ENCODE data around the gene TRIM71. TPM values are rescaled to one million over a fixed set of nuclear protein-coding genes. Genes with fewer than 3 reads are reported as not detected.

The TRIM71 gene
- total and polyA plus RNA-seq, 7 experiments from 2014 or later = 0.20 TPM; not detected in 6

DNA sequence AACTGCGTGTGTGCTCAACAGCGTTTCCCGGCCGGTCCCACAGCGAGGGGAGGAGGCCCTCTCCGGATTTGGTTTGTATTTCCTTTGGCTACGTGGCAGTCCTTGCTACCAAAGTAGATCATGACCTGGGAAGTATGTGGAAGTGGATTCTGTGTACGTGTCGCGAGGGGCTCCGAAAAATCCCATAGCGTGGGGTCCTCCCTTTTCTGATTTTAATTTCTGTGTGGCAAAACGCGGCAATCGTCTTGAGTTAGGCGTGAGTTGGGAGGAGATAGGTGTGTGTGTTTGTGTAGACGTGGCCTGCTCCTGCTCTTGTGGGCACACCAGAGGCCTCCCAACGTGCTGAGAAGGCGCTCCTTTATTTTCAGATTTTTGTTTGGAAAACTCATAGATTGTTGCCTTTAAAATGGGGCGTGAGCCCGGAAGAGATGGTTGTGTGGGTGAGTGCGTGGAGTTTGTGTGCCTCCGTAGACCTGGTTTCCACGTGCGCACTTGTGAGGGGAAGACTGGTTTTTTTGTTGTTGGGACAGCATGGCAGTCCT lies 1.2 kb downstream of the TRIM71 start:
- Histone ChIP-seq H3K9me3 (ENCODE audit: control insufficient read depth in 2 of 3, low read length in 3 of 3) (no peaks in the 10 kb centered on the region), H3K27ac (ENCODE audit: low read depth, low read length) (no peak overlapping the region), H3K4me3 (ENCODE audit: low read length) (no peak overlapping the region), H3K4me1 (ENCODE audit: control insufficient read depth in 2 of 2, insufficient read depth in 2 of 2, low read length in 2 of 2) (peaks cover 0 to 5% of the 10 kb centered on the region in 2 donors), H3K27me3 (ENCODE audit: control insufficient read depth in 2 of 2, insufficient read depth in 2 of 2, low read length in 2 of 2) (no peaks in the 10 kb centered on the region), H3K36me3 (ENCODE audit: control insufficient read depth in 2 of 3, insufficient read depth in 3 of 3, low read length in 3 of 3) (no peaks in the 10 kb centered on the region)
- no peak for DNase-seq
- CTCF ChIA-PET = no interaction called here
- Mint-ChIP-seq H3K4me1 (peaks cover 6 to 30% (median 23%) of the 10 kb centered on the region in 7 donors), H3K27me3 (peaks cover 24 to 71% (median 45%) of the 10 kb centered on the region in 5 donors), H3K9me3 (peaks cover 0 to 1% (median 0%) of the 10 kb centered on the region in 11 donors), H3K27ac (peak overlapping the region in 1 of 9 donors; percentile 38), H3K36me3 (no peaks in the 10 kb centered on the region), H3K4me3 (peak overlapping the region; percentile 24 to 84 (median 63))
- POLR2A ChIA-PET = no interaction called here
- no peak for ATAC-seq
- intact Hi-C loops (cut with micrococcal nuclease) = no loop called here

DNA sequence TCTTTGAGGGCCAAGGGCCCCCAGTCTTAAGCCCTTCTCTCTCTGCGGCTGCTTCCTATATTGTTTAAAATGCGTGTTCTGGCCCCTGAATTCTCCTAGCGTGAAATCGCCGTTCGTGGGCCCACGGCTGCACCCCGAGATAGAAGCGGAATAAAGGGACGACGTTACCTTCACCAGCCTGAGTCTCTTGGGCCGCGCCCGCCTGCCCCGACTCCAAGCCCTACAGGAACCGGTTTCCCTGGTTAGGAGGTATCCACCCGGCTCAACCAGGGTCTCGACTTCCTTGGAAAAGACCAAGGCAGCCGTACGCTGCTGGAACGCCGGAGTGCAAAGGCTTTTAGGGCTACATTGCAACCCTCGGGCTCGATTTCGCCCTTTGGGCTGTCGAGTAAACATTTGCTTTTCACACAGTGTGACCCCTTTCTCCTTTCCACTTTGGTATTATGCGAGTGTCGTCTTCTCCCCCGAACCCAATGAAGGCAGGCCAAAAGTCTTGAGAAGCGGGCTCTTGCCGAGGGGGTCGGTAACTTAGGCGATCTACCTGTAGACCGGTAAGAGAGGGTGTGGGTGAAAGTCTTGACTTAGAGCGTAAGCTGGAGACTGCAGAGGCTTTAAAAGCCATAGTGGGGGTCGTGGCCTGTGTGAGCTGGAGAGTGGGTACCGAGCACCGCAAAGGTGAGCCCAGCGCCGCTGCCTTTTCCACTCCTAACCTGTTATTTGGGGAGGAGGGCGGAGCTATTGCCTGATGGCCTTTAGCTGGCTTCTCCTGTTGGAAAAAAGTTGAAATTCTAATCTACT lies 2.0 kb downstream of the TRIM71 start:
- Mint-ChIP-seq H3K27me3 (peaks cover 24 to 64% (median 46%) of the 10 kb centered on the region in 5 donors), H3K4me1 (peaks cover 6 to 24% (median 17%) of the 10 kb centered on the region in 7 donors), H3K27ac (no peak overlapping the region), H3K4me3 (peak overlapping the region in 9 of 10 donors; percentile 11 to 84 (median 62)), H3K36me3 (no peaks in the 10 kb centered on the region), H3K9me3 (peaks cover 0 to 1% (median 0%) of the 10 kb centered on the region in 11 donors)
- Histone ChIP-seq H3K27me3 (ENCODE audit: control insufficient read depth in 2 of 2, insufficient read depth in 2 of 2, low read length in 2 of 2) (no peaks in the 10 kb centered on the region), H3K4me1 (ENCODE audit: control insufficient read depth in 2 of 2, insufficient read depth in 2 of 2, low read length in 2 of 2) (peaks cover 0 to 5% of the 10 kb centered on the region in 2 donors), H3K27ac (ENCODE audit: low read depth, low read length) (no peak overlapping the region), H3K4me3 (ENCODE audit: low read length) (no peak overlapping the region), H3K36me3 (ENCODE audit: control insufficient read depth in 2 of 3, insufficient read depth in 3 of 3, low read length in 3 of 3) (no peaks in the 10 kb centered on the region), H3K9me3 (ENCODE audit: control insufficient read depth in 2 of 3, low read length in 3 of 3) (no peaks in the 10 kb centered on the region)
- no peak for DNase-seq
- ATAC-seq = no peak
- ChIA-PET CTCF (interaction anchor here (0.6 kb wide), 1 partner anchor 973 kb away, joined by 3 read pairs; no protein-coding TSS in a partner anchor), POLR2A (no interaction called here)
- intact Hi-C loops (cut with micrococcal nuclease) = no loop called here

GRCh38 chr3:32820430-32820829 lies 2.6 kb downstream of the TRIM71 start:
- CTCF ChIA-PET = no interaction called here
- H3K27ac Mint-ChIP-seq = no peak overlapping the region
- peaks cover 6 to 21% (median 14%) of the 10 kb centered on the region in 7 donors for H3K4me1 Mint-ChIP-seq
- H3K27ac ChIP-seq (ENCODE audit: low read depth, low read length) = no peak overlapping the region
- intact Hi-C loops (cut with micrococcal nuclease) = no loop called here
- peaks cover 21 to 62% (median 40%) of the 10 kb centered on the region in 5 donors for H3K27me3 Mint-ChIP-seq
- peaks cover 0 to 5% of the 10 kb centered on the region in 2 donors for H3K4me1 ChIP-seq (ENCODE audit: control insufficient read depth in 2 of 2, insufficient read depth in 2 of 2, low read length in 2 of 2)
- ATAC-seq = no peak
- POLR2A ChIA-PET = no interaction called here
- DNase-seq = no peak
- H3K27me3 ChIP-seq (ENCODE audit: control insufficient read depth in 2 of 2, insufficient read depth in 2 of 2, low read length in 2 of 2) = no peaks in the 10 kb centered on the region
- peak overlapping the region in 1 of 10 donors; percentile 11 for H3K4me3 Mint-ChIP-seq
- no peaks in the 10 kb centered on the region for H3K36me3 ChIP-seq (ENCODE audit: control insufficient read depth in 2 of 3, insufficient read depth in 3 of 3, low read length in 3 of 3)
- H3K4me3 ChIP-seq (ENCODE audit: low read length) = no peak overlapping the region
- H3K9me3 Mint-ChIP-seq = peaks cover 0 to 1% (median 0%) of the 10 kb centered on the region in 11 donors
- H3K9me3 ChIP-seq (ENCODE audit: control insufficient read depth in 2 of 3, low read length in 3 of 3) = no peaks in the 10 kb centered on the region
- H3K36me3 Mint-ChIP-seq = no peaks in the 10 kb centered on the region

- Histone ChIP-seq H3K4me3 (ENCODE audit: low read length) (no peak overlapping the region), H3K9me3 (ENCODE audit: control insufficient read depth in 2 of 3, low read length in 3 of 3) (no peaks in the 10 kb centered on the region), H3K4me1 (ENCODE audit: control insufficient read depth in 2 of 2, insufficient read depth in 2 of 2, low read length in 2 of 2) (peaks cover 0 to 5% of the 10 kb centered on the region in 2 donors), H3K27me3 (ENCODE audit: control insufficient read depth in 2 of 2, insufficient read depth in 2 of 2, low read length in 2 of 2) (no peaks in the 10 kb centered on the region), H3K27ac (ENCODE audit: low read depth, low read length) (no peak overlapping the region), H3K36me3 (ENCODE audit: control insufficient read depth in 2 of 3, insufficient read depth in 3 of 3, low read length in 3 of 3) (no peaks in the 10 kb centered on the region)
- CTCF ChIA-PET = no interaction called here
- Mint-ChIP-seq H3K27me3 (peaks cover 15 to 61% (median 34%) of the 10 kb centered on the region in 5 donors), H3K9me3 (peaks cover 0 to 1% (median 0%) of the 10 kb centered on the region in 11 donors), H3K36me3 (no peaks in the 10 kb centered on the region), H3K4me3 (no peak overlapping the region), H3K27ac (no peak overlapping the region), H3K4me1 (peaks cover 6 to 15% (median 9%) of the 10 kb centered on the region in 7 donors)
- ATAC-seq (no peak), DNase-seq (no peak)
- intact Hi-C loops (cut with micrococcal nuclease) = no loop called here
- POLR2A ChIA-PET = no interaction called here
Observed at GRCh38 chr3:32820971-32821685, 3.3 kb downstream of the TRIM71 start.

DNA sequence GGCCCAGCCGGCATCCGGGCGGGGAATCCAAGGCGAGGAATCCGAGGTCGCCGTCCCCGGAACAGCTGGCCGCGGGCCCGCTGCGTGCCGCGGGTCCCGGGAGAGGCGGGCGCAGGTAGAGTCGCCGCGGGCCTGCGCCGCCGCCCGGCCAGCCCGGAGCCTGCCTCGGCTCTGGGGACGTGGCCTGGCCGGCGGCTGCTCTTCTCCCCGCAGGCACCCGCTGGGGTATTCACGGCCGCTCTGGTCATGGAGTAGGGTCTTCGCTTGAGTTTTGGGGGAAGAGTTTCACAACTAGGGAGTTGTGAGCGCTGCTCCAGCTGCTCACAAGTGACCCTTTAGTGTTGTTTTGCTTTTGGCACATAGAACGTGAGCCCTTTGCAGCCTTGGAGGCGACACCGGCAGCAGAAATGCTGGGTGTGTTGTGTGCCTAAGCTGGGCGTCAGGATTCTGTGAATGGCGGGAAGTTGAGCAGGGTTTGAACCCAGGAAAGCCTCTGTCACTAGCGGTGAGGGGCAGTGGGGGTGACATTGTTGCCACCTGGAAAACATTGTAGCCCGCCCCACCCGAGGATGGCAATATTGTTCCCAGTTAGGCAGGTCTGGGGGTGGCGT lies 4.0 kb downstream of the TRIM71 start:
- no peaks in the 10 kb centered on the region for H3K36me3 Mint-ChIP-seq
- POLR2A ChIA-PET = no interaction called here
- CTCF ChIA-PET = no interaction called here
- Histone ChIP-seq H3K9me3 (ENCODE audit: control insufficient read depth in 2 of 3, low read length in 3 of 3) (no peaks in the 10 kb centered on the region), H3K27ac (ENCODE audit: low read depth, low read length) (no peak overlapping the region), H3K4me3 (ENCODE audit: low read length) (no peak overlapping the region), H3K4me1 (ENCODE audit: control insufficient read depth in 2 of 2, insufficient read depth in 2 of 2, low read length in 2 of 2) (peaks cover 0 to 5% of the 10 kb centered on the region in 2 donors), H3K36me3 (ENCODE audit: control insufficient read depth in 2 of 3, insufficient read depth in 3 of 3, low read length in 3 of 3) (no peaks in the 10 kb centered on the region), H3K27me3 (ENCODE audit: control insufficient read depth in 2 of 2, insufficient read depth in 2 of 2, low read length in 2 of 2) (no peaks in the 10 kb centered on the region)
- H3K4me1 Mint-ChIP-seq = peaks cover 6 to 15% (median 8%) of the 10 kb centered on the region in 7 donors
- DNase-seq = no peak
- H3K27ac Mint-ChIP-seq = peak overlapping the region in 1 of 9 donors; percentile 81
- H3K27me3 Mint-ChIP-seq = peaks cover 15 to 56% (median 34%) of the 10 kb centered on the region in 5 donors
- ATAC-seq = no peak
- H3K4me3 Mint-ChIP-seq = no peak overlapping the region
- intact Hi-C loops (cut with micrococcal nuclease) = no loop called here
- H3K9me3 Mint-ChIP-seq = peaks cover 0 to 1% (median 0%) of the 10 kb centered on the region in 11 donors

GRCh38 chr3:32822609-32823498 lies 5.1 kb downstream of the TRIM71 start:
- DNase-seq (no peak), ATAC-seq (no peak)
- Mint-ChIP-seq H3K36me3 (no peaks in the 10 kb centered on the region), H3K27me3 (peaks cover 15 to 57% (median 37%) of the 10 kb centered on the region in 5 donors), H3K4me1 (peaks cover 3 to 9% (median 6%) of the 10 kb centered on the region in 7 donors), H3K27ac (no peak overlapping the region), H3K9me3 (peaks cover 0 to 1% (median 0%) of the 10 kb centered on the region in 11 donors), H3K4me3 (no peak overlapping the region)
- no peaks in the 10 kb centered on the region for H3K4me1 ChIP-seq (ENCODE audit: control insufficient read depth in 2 of 2, insufficient read depth in 2 of 2, low read length in 2 of 2)
- H3K4me3 ChIP-seq (ENCODE audit: low read length) = no peak overlapping the region
- POLR2A ChIA-PET = no interaction called here
- H3K27me3 ChIP-seq (ENCODE audit: control insufficient read depth in 2 of 2, insufficient read depth in 2 of 2, low read length in 2 of 2) = no peaks in the 10 kb centered on the region
- intact Hi-C loops (cut with micrococcal nuclease) = no loop called here
- no peak overlapping the region for H3K27ac ChIP-seq (ENCODE audit: low read depth, low read length)
- CTCF ChIA-PET = interaction anchor here (0.6 kb wide), 1 partner anchor 799 kb away, joined by 3 read pairs; no protein-coding TSS in a partner anchor
- no peaks in the 10 kb centered on the region for H3K9me3 ChIP-seq (ENCODE audit: control insufficient read depth in 2 of 3, low read length in 3 of 3)
- no peaks in the 10 kb centered on the region for H3K36me3 ChIP-seq (ENCODE audit: control insufficient read depth in 2 of 3, insufficient read depth in 3 of 3, low read length in 3 of 3)
